Mesendoderm (in vitro differentiated cells): ENCODE data around the gene IRAK4.
A peak's percentile ranks its signal among the peaks of the same experiment; 100 is the strongest.

Experiments
- DNase-seq: peaks from one replicate; pipeline ENCODE4 v3.0.0; 2013
- H2AK5ac ChIP-seq: 2 replicates; pipeline ENCODE4 v1.6.1; 2013; ENCODE audit warnings: low read length, inconsistent platforms
- H2BK120ac ChIP-seq: 2 replicates; pipeline ENCODE4 v1.6.1; 2013; ENCODE audit warnings: low read depth, mild to moderate bottlenecking, low read length, moderate library complexity, mixed read lengths
- H2BK15ac ChIP-seq: replicated peaks from 2 replicates; pipeline ENCODE4 v1.6.1; 2013; ENCODE audit warnings: low read depth, mild to moderate bottlenecking, moderate library complexity
- H2BK5ac ChIP-seq: 2 replicates; pipeline ENCODE4 v1.6.1; 2013; ENCODE audit warnings: low read length, inconsistent platforms
- H3K18ac ChIP-seq: 2 replicates; pipeline ENCODE4 v1.6.1; 2013; ENCODE audit warnings: mild to moderate bottlenecking, low read length, mixed read lengths
- H3K23ac ChIP-seq: one replicate; pipeline ENCODE4 v1.6.1; 2013; ENCODE audit warnings: low read length
- H3K27ac ChIP-seq: 2 replicates; pipeline ENCODE4 v1.5.1; 2013; ENCODE audit warnings: low read depth, mild to moderate bottlenecking, inconsistent platforms, low read length, moderate library complexity
- H3K27me3 ChIP-seq: 2 replicates; pipeline ENCODE4 v1.6.1; 2013; ENCODE audit warnings: low read length, control low read depth, mild to moderate bottlenecking, inconsistent platforms; ENCODE audit not compliant: insufficient read depth, poor library complexity
- H3K36me3 ChIP-seq: 2 replicates; pipeline ENCODE4 v1.6.1; 2013; ENCODE audit warnings: low read length, inconsistent platforms; ENCODE audit not compliant: control insufficient read depth, insufficient read depth
- H3K4ac ChIP-seq: one replicate; pipeline ENCODE4 v1.6.1; 2013; ENCODE audit warnings: low read depth, mild to moderate bottlenecking, low read length, moderate library complexity
- H3K4me1 ChIP-seq: 2 replicates; pipeline ENCODE4 v1.6.1; 2013; ENCODE audit warnings: low read depth, low read length, inconsistent platforms; ENCODE audit not compliant: control insufficient read depth
- H3K4me2 ChIP-seq: 2 replicates; pipeline ENCODE4 v1.6.1; 2013; ENCODE audit warnings: low read length
- H3K4me3 ChIP-seq: 2 replicates; pipeline ENCODE4 v1.5.1; 2013; ENCODE audit warnings: mild to moderate bottlenecking, low read length
- H3K56ac ChIP-seq: one replicate; pipeline ENCODE4 v1.6.1; 2013; ENCODE audit warnings: low read length
- H3K79me1 ChIP-seq: 2 replicates; pipeline ENCODE4 v1.6.1; 2013; ENCODE audit warnings: low read length, inconsistent platforms
- H3K79me2 ChIP-seq: 2 replicates; pipeline ENCODE4 v1.6.1; 2013; ENCODE audit warnings: mild to moderate bottlenecking, low read length; ENCODE audit not compliant: control insufficient read depth, insufficient read depth
- H3K9ac ChIP-seq: 2 replicates; pipeline ENCODE4 v1.6.1; 2013; ENCODE audit warnings: low read length, inconsistent platforms
- H4K5ac ChIP-seq: one replicate; pipeline ENCODE4 v1.6.1; 2013; ENCODE audit warnings: low read length
- H4K8ac ChIP-seq: one replicate; pipeline ENCODE4 v1.6.1; 2013; ENCODE audit warnings: low read depth, mild to moderate bottlenecking, control low read depth, low read length, moderate library complexity
- WGBS: extraction: QIAGEN DNeasy Blood & Tissue Kit; methylation state at CpG from one replicate; pipeline ENCODE4 v1.1.7; 2013; ENCODE audit warnings: low lambda C conversion rate, missing lambda C conversion rate; ENCODE audit not compliant: insufficient coverage; ENCODE audit errors: extremely low coverage; 5-methylcytosine and 5-hydroxymethylcytosine counted together

Gene IRAK4

GRCh38 chr12:43805149-43805859 is 46.6 kb downstream of the IRAK4 start:
- H3K79me2 ChIP-seq: peaks cover 6% of the 10 kb centered on the region
- H3K4ac ChIP-seq: no peak overlapping the region
- no peaks in the 10 kb centered on the region for H3K79me1 ChIP-seq
- H3K56ac ChIP-seq: peak overlapping the region; percentile 98
- H3K18ac ChIP-seq: no peak overlapping the region
- H3K27me3 ChIP-seq: no peaks in the 10 kb centered on the region
- H3K9ac ChIP-seq: peak overlapping the region; percentile 95
- H2AK5ac ChIP-seq: no peak overlapping the region
- no peak overlapping the region for H2BK15ac ChIP-seq
- peak overlapping the region; percentile 93 for H3K4me3 ChIP-seq
- H3K4me1 ChIP-seq: no peaks in the 10 kb centered on the region
- no CpG with 5 or more reads among the region's 20 CpGs for WGBS
- no peak overlapping the region for H2BK5ac ChIP-seq
- DNase-seq: no peak
- peak overlapping the region; percentile 77 for H3K4me2 ChIP-seq
- no peaks in the 10 kb centered on the region for H3K36me3 ChIP-seq
- peak overlapping the region; percentile 96 for H3K27ac ChIP-seq
- H4K8ac ChIP-seq: no peak overlapping the region
- H3K23ac ChIP-seq: no peak overlapping the region
- H2BK120ac ChIP-seq: no peak overlapping the region
- H4K5ac ChIP-seq: no peak overlapping the region

GRCh38 chr12:43805860-43806736 is 47.3 kb downstream of the IRAK4 start, which contains the start of gene TWF1:
TWF1 (minus strand) TSS chr12:43806317; CDS start chr12:43806245, 72 bp downstream.
- Histone ChIP-seq H4K5ac (peak within 1 kb of the TSS; percentile 88), H2BK15ac (no peak within 1 kb of the TSS), H3K79me2 (peaks cover 6% of the 10 kb centered on the region), H2AK5ac (no peak within 1 kb of the TSS), H3K23ac (no peak within 1 kb of the TSS), H4K8ac (no peak within 1 kb of the TSS), H2BK5ac (peak within 1 kb of the TSS; percentile 43), H3K4me3 (peak within 1 kb of the TSS; percentile 93), H3K79me1 (no peaks in the 10 kb centered on the region), H3K27ac (peak within 1 kb of the TSS; percentile 96), H3K36me3 (no peaks in the 10 kb centered on the region), H3K27me3 (no peaks in the 10 kb centered on the region), H3K9ac (peak within 1 kb of the TSS; percentile 95), H3K4me1 (no peaks in the 10 kb centered on the region), H3K18ac (peak within 1 kb of the TSS; percentile 88), H3K56ac (peak within 1 kb of the TSS; percentile 98), H3K4ac (peak within 1 kb of the TSS; percentile 84), H3K4me2 (peak within 1 kb of the TSS; percentile 77), H2BK120ac (no peak within 1 kb of the TSS)
- DNase-seq: peak; percentile 89
- WGBS: no CpG with 5 or more reads among the region's 89 CpGs

- no peaks in the 10 kb centered on the region for H3K36me3 ChIP-seq
- no peak overlapping the region for H3K27ac ChIP-seq
- H3K23ac ChIP-seq: no peak overlapping the region
- no peak overlapping the region for H2BK5ac ChIP-seq
- H4K8ac ChIP-seq: no peak overlapping the region
- no peaks in the 10 kb centered on the region for H3K4me1 ChIP-seq
- H3K79me2 ChIP-seq: peaks cover 6% of the 10 kb centered on the region
- H3K9ac ChIP-seq: peak overlapping the region; percentile 87
- no peak overlapping the region for H3K4ac ChIP-seq
- no CpG with 5 or more reads among the region's 3 CpGs for WGBS
- no peaks in the 10 kb centered on the region for H3K27me3 ChIP-seq
- H3K4me3 ChIP-seq: no peak overlapping the region
- H3K4me2 ChIP-seq: peak overlapping the region; percentile 14
- H2BK120ac ChIP-seq: no peak overlapping the region
- no peak for DNase-seq
- H3K18ac ChIP-seq: no peak overlapping the region
- H3K56ac ChIP-seq: no peak overlapping the region
- peak overlapping the region; percentile 88 for H4K5ac ChIP-seq
- no peak overlapping the region for H2BK15ac ChIP-seq
- no peak overlapping the region for H2AK5ac ChIP-seq
- no peaks in the 10 kb centered on the region for H3K79me1 ChIP-seq
Observed at GRCh38 chr12:43806737-43807072, 48.0 kb downstream of the IRAK4 start.

- H3K36me3 ChIP-seq: no peaks in the 10 kb centered on the region
- no peak overlapping the region for H4K8ac ChIP-seq
- H3K18ac ChIP-seq: no peak overlapping the region
- H3K4me1 ChIP-seq: no peaks in the 10 kb centered on the region
- WGBS: no CpG with 5 or more reads among the region's 3 CpGs
- H3K23ac ChIP-seq: no peak overlapping the region
- H4K5ac ChIP-seq: no peak overlapping the region
- no peak overlapping the region for H2BK5ac ChIP-seq
- H3K79me2 ChIP-seq: peaks cover 6% of the 10 kb centered on the region
- H3K4me3 ChIP-seq: no peak overlapping the region
- no peak for DNase-seq
- H3K56ac ChIP-seq: no peak overlapping the region
- no peak overlapping the region for H3K9ac ChIP-seq
- H3K27me3 ChIP-seq: no peaks in the 10 kb centered on the region
- no peak overlapping the region for H2AK5ac ChIP-seq
- H3K79me1 ChIP-seq: no peaks in the 10 kb centered on the region
- no peak overlapping the region for H2BK120ac ChIP-seq
- H3K27ac ChIP-seq: no peak overlapping the region
- no peak overlapping the region for H2BK15ac ChIP-seq
- no peak overlapping the region for H3K4ac ChIP-seq
- H3K4me2 ChIP-seq: no peak overlapping the region
Observed at GRCh38 chr12:43807386-43807785, 48.6 kb downstream of the IRAK4 start.

- H3K18ac ChIP-seq: no peak overlapping the region
- H3K79me1 ChIP-seq: no peaks in the 10 kb centered on the region
- H3K79me2 ChIP-seq: no peaks in the 10 kb centered on the region
- no peak overlapping the region for H3K9ac ChIP-seq
- no peak overlapping the region for H3K27ac ChIP-seq
- no peak overlapping the region for H3K23ac ChIP-seq
- no peak overlapping the region for H2BK15ac ChIP-seq
- H3K56ac ChIP-seq: no peak overlapping the region
- no peak for DNase-seq
- H3K4me3 ChIP-seq: no peak overlapping the region
- no peaks in the 10 kb centered on the region for H3K27me3 ChIP-seq
- H4K5ac ChIP-seq: no peak overlapping the region
- no peak overlapping the region for H3K4me2 ChIP-seq
- H4K8ac ChIP-seq: no peak overlapping the region
- no peak overlapping the region for H2BK120ac ChIP-seq
- no peak overlapping the region for H2AK5ac ChIP-seq
- H3K4ac ChIP-seq: no peak overlapping the region
- no peaks in the 10 kb centered on the region for H3K36me3 ChIP-seq
- no CpG with 5 or more reads among the region's 2 CpGs for WGBS
- H2BK5ac ChIP-seq: no peak overlapping the region
- peaks cover 2% of the 10 kb centered on the region for H3K4me1 ChIP-seq
Observed at GRCh38 chr12:43812057-43812456, 53.3 kb downstream of the IRAK4 start.
